ENCODE results near the gene GSAP. TPM values are rescaled to one million over a fixed set of nuclear protein-coding genes. Genes with fewer than 3 reads are reported as not detected.

Gene GSAP
- total and polyA plus RNA-seq, 8 donors, result 34.1 to 60.1 (median 45.7) TPM

- intact Hi-C loops (cut with DNase I), result no loop called here
- no peak overlapping the region for H3K4me3 ChIP-seq
- ATAC-seq, result no peak
Measured at GRCh38 chr7:77442636-77443035, 26.5 kb upstream of the GSAP start.

GRCh38 chr7:77441046-77441445 is 24.9 kb upstream of the GSAP start:
- no peak overlapping the region for H3K4me3 ChIP-seq
- H3K4me1 ChIP-seq, result peaks cover 0 to 26% of the 10 kb centered on the region in 2 donors
- intact Hi-C loops (cut with DNase I), result no loop called here
- no peak for TF ChIP-seq CTCF (IDR thresholded peaks at IDR 0.05)
- H3K27ac ChIP-seq, result no peak overlapping the region
- no peaks in the 10 kb centered on the region for H3K27me3 ChIP-seq
- DNase-seq, result no peak
- no peaks in the 10 kb centered on the region for H3K36me3 ChIP-seq
- H3K9me3 ChIP-seq, result no peaks in the 10 kb centered on the region
- ATAC-seq, result peak; percentile 62

More at GRCh38 chr7:77442636-77443035, 26.5 kb upstream of the GSAP start:
- Histone ChIP-seq H3K36me3 (no peaks in the 10 kb centered on the region), H3K27me3 (no peaks in the 10 kb centered on the region), H3K27ac (peak overlapping the region in 1 of 2 donors; percentile 64), H3K9me3 (no peaks in the 10 kb centered on the region), H3K4me1 (peaks cover 0 to 39% of the 10 kb centered on the region in 2 donors)
- DNase-seq, result no peak
- no peak for TF ChIP-seq CTCF (IDR thresholded peaks at IDR 0.05)

GRCh38 chr7:77439572-77439971 is 23.4 kb upstream of the GSAP start:
- DNase-seq (peak in 2 of 4 donors; percentile 40 to 58), ATAC-seq (peak; percentile 88)
- Histone ChIP-seq H3K4me3 (no peak overlapping the region), H3K27ac (no peak overlapping the region), H3K4me1 (peaks cover 0 to 33% of the 10 kb centered on the region in 2 donors), H3K27me3 (no peaks in the 10 kb centered on the region), H3K9me3 (no peaks in the 10 kb centered on the region), H3K36me3 (no peaks in the 10 kb centered on the region)
- peak; percentile 20 to 26 for TF ChIP-seq CTCF (IDR thresholded peaks at IDR 0.05)
- intact Hi-C loops (cut with DNase I), result no loop called here

- Histone ChIP-seq H3K36me3 (no peaks in the 10 kb centered on the region), H3K4me3 (no peak overlapping the region), H3K27ac (no peak overlapping the region), H3K4me1 (peaks cover 0 to 39% of the 10 kb centered on the region in 2 donors), H3K9me3 (no peaks in the 10 kb centered on the region), H3K27me3 (no peaks in the 10 kb centered on the region)
- TF ChIP-seq CTCF (IDR thresholded peaks at IDR 0.05), result no peak
- intact Hi-C loops (cut with DNase I), result no loop called here
- no peak for ATAC-seq
- no peak for DNase-seq
Measured at GRCh38 chr7:77438131-77438530, 22.0 kb upstream of the GSAP start.

GRCh38 chr7:77434570-77435275 is 18.6 kb upstream of the GSAP start:
- TF ChIP-seq CTCF (IDR thresholded peaks at IDR 0.05), result no peak
- no peak for ATAC-seq
- Histone ChIP-seq H3K27ac (no peak overlapping the region), H3K4me1 (peaks cover 0 to 39% of the 10 kb centered on the region in 2 donors), H3K9me3 (no peaks in the 10 kb centered on the region), H3K4me3 (no peak overlapping the region), H3K36me3 (no peaks in the 10 kb centered on the region), H3K27me3 (no peaks in the 10 kb centered on the region)
- no peak for DNase-seq
- intact Hi-C loops (cut with DNase I), result no loop called here

Measured in left lung (tissue), 10 donors.